DND-41 (cell line): Measurements from ENCODE around the gene RPGRIP1L.

Experiments
- CTCF ChIP-seq: IDR thresholded peaks from 2 replicates; pipeline ENCODE4 v1.5.1; 2012; ENCODE audit warnings: borderline replicate concordance, low read length, moderate library complexity, mild to moderate bottlenecking; ENCODE audit not compliant: poor library complexity, severe bottlenecking; ENCODE audit errors: extremely low read depth
- EZH2 ChIP-seq: IDR thresholded peaks from 3 replicates; pipeline ENCODE4 v1.6.1; 2012; ENCODE audit warnings: borderline replicate concordance, low read depth, mild to moderate bottlenecking, moderate library complexity, low read length, inconsistent platforms; ENCODE audit not compliant: severe bottlenecking

- TF ChIP-seq CTCF = no peak
- no peak for TF ChIP-seq EZH2
Observed at GRCh38 chr16:53681354-53681753, 22.3 kb downstream of the RPGRIP1L start.
